CD8-positive, alpha-beta memory T cell (primary cell): ENCODE data around the gene AKR7A2. TPM values are rescaled to one million over a fixed set of nuclear protein-coding genes. Genes with fewer than 3 reads are reported as not detected.

ENCODE experiments used
- CTCF ChIA-PET: fragments of 350-600 bp; sonication (Branson Sonifier 250); formaldehyde crosslinking; loops from one replicate; lab custom pipeline; 2021; ENCODE audit warnings: antibody characterized with exemption; lab: Charles Lee
- POLR2A ChIA-PET: fragments of 350-600 bp; sonication (Branson Sonifier 250); formaldehyde crosslinking; loops from one replicate; lab custom pipeline; 2021; ENCODE audit warnings: antibody characterized with exemption; lab: Charles Lee
- DNase-seq, 5 donors: peaks; one replicate each; pipeline versions ENCODE4 v3.0.0 to v3.0.0-alpha.2; 2020 to 2022; ENCODE audit warnings: mixed read lengths in 1 of 5
- H3K27ac ChIP-seq: one replicate; pipeline ENCODE4 v1.7.0; 2013; ENCODE audit warnings: low read depth, mild to moderate bottlenecking, low read length, moderate library complexity
- H3K27me3 ChIP-seq: 2 replicates; pipeline ENCODE4 v1.7.0; 2013; ENCODE audit warnings: low read length, mild to moderate bottlenecking; ENCODE audit not compliant: insufficient read depth, poor library complexity, severe bottlenecking
- H3K36me3 ChIP-seq: 2 replicates; pipeline ENCODE4 v1.7.0; 2013; ENCODE audit warnings: mild to moderate bottlenecking, low read length, moderate library complexity; ENCODE audit not compliant: insufficient read depth
- H3K4me1 ChIP-seq: 2 replicates; pipeline ENCODE4 v1.7.0; 2013; ENCODE audit warnings: mild to moderate bottlenecking, low read length, moderate library complexity; ENCODE audit not compliant: insufficient read depth
- H3K4me3 ChIP-seq: 2 replicates; pipeline ENCODE4 v1.7.0; 2013; ENCODE audit warnings: mild to moderate bottlenecking, low read length
- H3K9me3 ChIP-seq: 2 replicates; pipeline ENCODE4 v1.7.0; 2013; ENCODE audit warnings: mild to moderate bottlenecking, low read length
- H3K27ac Mint-ChIP-seq, 8 donors: one replicate each; pipeline ENCODE4 v1.8.0; 2020 to 2021; ENCODE audit warnings: mixed read lengths in 8 of 8, mild to moderate bottlenecking in 6 of 8, inconsistent platforms in 3 of 8, moderate library complexity in 3 of 8
- H3K27me3 Mint-ChIP-seq, 2 donors: one replicate each; pipeline ENCODE4 v1.8.0; 2020 to 2021; ENCODE audit warnings: mixed read lengths in 2 of 2, mild to moderate bottlenecking in 1 of 2, moderate library complexity in 1 of 2
- H3K36me3 Mint-ChIP-seq, 3 donors: one replicate each; pipeline ENCODE4 v1.8.0; 2020 to 2021; ENCODE audit warnings: mixed read lengths in 3 of 3, inconsistent platforms in 1 of 3, mild to moderate bottlenecking in 1 of 3
- H3K4me1 Mint-ChIP-seq, 3 donors: one replicate each; pipeline ENCODE4 v1.8.0; 2020 to 2021; ENCODE audit warnings: mixed read lengths in 3 of 3, inconsistent platforms in 1 of 3, mild to moderate bottlenecking in 1 of 3
- H3K4me3 Mint-ChIP-seq, 7 donors: one replicate each; pipeline ENCODE4 v1.8.0; 2020 to 2021; ENCODE audit warnings: mixed read lengths in 7 of 7, mild to moderate bottlenecking in 6 of 7, moderate library complexity in 4 of 7, inconsistent platforms in 2 of 7
- H3K9me3 Mint-ChIP-seq, 5 donors: one replicate each; pipeline ENCODE4 v1.8.0; 2020 to 2022; ENCODE audit warnings: mixed read lengths in 5 of 5, mild to moderate bottlenecking in 3 of 5, moderate library complexity in 2 of 5, inconsistent platforms in 1 of 5
- polyA plus RNA-seq: library from polyadenylated mRNA; unstranded; fragments of 300-500 nt; fragmentation: Illumina TruSeq; gene quantifications from one replicate; pipeline ENCODE4 v1.2.3, GENCODE V29; 2021
- total RNA-seq, 2 experiments: library from RNA; stranded (reverse); gene quantifications; one replicate each; pipeline ENCODE4 v1.2.3, GENCODE V29; 2021

The AKR7A2 gene
- total and polyA plus RNA-seq, 3 experiments from 2014 or later, result 36.4 to 102 (median 38.3) TPM

DNA sequence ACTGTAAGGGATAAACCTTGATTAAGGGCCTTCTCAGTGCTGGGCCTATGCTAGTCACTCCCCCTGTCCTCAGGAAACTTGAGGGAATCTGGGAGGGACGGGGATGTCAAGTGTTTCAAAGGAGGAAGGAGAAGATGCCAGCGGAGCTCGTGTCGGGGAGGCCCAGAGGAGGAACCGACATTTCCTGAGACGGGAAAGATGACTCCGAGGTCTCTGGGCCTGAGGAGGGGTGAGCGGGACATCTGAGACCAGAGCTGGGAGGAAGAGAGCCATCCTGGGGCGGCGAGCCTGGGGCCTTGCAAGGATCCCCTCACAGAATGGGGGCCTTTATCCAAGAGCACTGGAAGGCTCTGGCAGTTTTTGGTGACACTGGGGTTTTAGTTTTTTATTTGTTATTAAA is 10.5 kb upstream of the AKR7A2 start:
- H3K27ac Mint-ChIP-seq, result peak overlapping the region in 2 of 8 donors; percentile 35 to 64
- H3K36me3 Mint-ChIP-seq, result peaks cover 3 to 39% (median 6%) of the 10 kb centered on the region in 3 donors
- POLR2A ChIA-PET, result no interaction called here
- no peaks in the 10 kb centered on the region for H3K9me3 ChIP-seq
- no peaks in the 10 kb centered on the region for H3K4me1 ChIP-seq
- peaks cover 0 to under 1% of the 10 kb centered on the region in 2 donors for H3K27me3 Mint-ChIP-seq
- DNase-seq, result peak in 1 of 5 donors; percentile 32
- no peak overlapping the region for H3K4me3 Mint-ChIP-seq
- CTCF ChIA-PET, result interaction anchor here (1.1 to 1.9 kb wide), 2 partner anchors 19 to 331 kb away, joined by 3 to 6 read pairs; no protein-coding TSS in a partner anchor
- H3K4me1 Mint-ChIP-seq, result no peaks in the 10 kb centered on the region
- H3K27me3 ChIP-seq, result no peaks in the 10 kb centered on the region
- no peaks in the 10 kb centered on the region for H3K9me3 Mint-ChIP-seq
- H3K36me3 ChIP-seq, result no peaks in the 10 kb centered on the region
- no peak overlapping the region for H3K27ac ChIP-seq
- no peak overlapping the region for H3K4me3 ChIP-seq

DNA sequence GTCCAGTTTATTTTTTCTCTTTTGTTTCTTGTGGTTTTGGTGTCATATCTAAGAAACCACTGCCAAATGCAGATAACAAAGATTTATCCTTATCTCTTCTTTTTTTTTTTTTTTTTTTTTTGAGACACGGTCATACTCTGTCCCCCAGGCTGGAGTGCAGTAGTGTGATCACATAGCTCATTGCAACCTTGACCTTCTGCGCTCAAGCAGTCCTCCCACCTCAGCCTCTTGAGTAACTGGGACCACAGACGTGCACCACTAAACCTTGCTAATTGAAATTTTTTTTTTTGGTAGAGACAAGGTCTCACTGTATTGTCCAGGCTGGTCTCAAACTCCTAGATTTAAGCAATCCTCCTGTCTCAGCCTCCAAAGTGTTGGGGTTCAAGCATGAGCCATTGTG is 9.1 kb upstream of the AKR7A2 start:
- ChIA-PET CTCF (interaction anchor here (1.9 kb wide), 1 partner anchor 21 kb away, joined by 6 read pairs; no protein-coding TSS in a partner anchor), POLR2A (no interaction called here)
- no peaks in the 10 kb centered on the region for H3K36me3 ChIP-seq
- no peak for DNase-seq
- Mint-ChIP-seq H3K36me3 (peaks cover 3 to 35% (median 6%) of the 10 kb centered on the region in 3 donors), H3K27me3 (no peaks in the 10 kb centered on the region), H3K27ac (peak overlapping the region in 1 of 8 donors; percentile 64), H3K4me3 (no peak overlapping the region), H3K4me1 (peaks cover 0 to 1% (median 0%) of the 10 kb centered on the region in 3 donors), H3K9me3 (no peaks in the 10 kb centered on the region)
- H3K27me3 ChIP-seq, result no peaks in the 10 kb centered on the region
- H3K9me3 ChIP-seq, result no peaks in the 10 kb centered on the region
- no peak overlapping the region for H3K4me3 ChIP-seq
- H3K27ac ChIP-seq, result no peak overlapping the region
- H3K4me1 ChIP-seq, result no peaks in the 10 kb centered on the region

DNA sequence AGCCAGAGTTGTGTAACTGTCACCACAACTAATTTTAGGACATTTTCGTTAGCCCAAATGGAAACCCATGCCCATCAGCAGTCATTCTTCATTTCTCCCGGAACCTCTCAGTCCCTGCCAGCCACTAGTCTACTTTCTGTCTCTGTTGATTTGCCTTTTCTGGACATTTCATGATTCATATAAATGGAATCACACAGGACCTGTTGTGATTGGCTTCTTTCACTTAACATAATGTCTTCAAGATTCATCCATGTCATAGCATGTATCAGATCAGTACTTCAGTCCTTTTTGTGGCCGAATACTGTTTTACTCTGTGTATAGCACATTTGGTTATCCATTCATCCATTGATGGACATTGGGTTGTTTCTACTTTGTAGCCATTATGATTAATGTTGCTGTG is 7.3 kb upstream of the AKR7A2 start:
- H3K4me1 ChIP-seq, result no peaks in the 10 kb centered on the region
- CTCF ChIA-PET, result no interaction called here
- no peaks in the 10 kb centered on the region for H3K9me3 ChIP-seq
- no peaks in the 10 kb centered on the region for H3K27me3 ChIP-seq
- no peaks in the 10 kb centered on the region for H3K36me3 ChIP-seq
- POLR2A ChIA-PET, result no interaction called here
- Mint-ChIP-seq H3K4me1 (peaks cover 0 to 8% (median 3%) of the 10 kb centered on the region in 3 donors), H3K27ac (peak overlapping the region in 1 of 8 donors; percentile 18), H3K4me3 (no peak overlapping the region), H3K27me3 (no peaks in the 10 kb centered on the region), H3K9me3 (no peaks in the 10 kb centered on the region), H3K36me3 (peaks cover 3 to 29% (median 6%) of the 10 kb centered on the region in 3 donors)
- no peak for DNase-seq
- H3K4me3 ChIP-seq, result no peak overlapping the region
- no peak overlapping the region for H3K27ac ChIP-seq

DNA sequence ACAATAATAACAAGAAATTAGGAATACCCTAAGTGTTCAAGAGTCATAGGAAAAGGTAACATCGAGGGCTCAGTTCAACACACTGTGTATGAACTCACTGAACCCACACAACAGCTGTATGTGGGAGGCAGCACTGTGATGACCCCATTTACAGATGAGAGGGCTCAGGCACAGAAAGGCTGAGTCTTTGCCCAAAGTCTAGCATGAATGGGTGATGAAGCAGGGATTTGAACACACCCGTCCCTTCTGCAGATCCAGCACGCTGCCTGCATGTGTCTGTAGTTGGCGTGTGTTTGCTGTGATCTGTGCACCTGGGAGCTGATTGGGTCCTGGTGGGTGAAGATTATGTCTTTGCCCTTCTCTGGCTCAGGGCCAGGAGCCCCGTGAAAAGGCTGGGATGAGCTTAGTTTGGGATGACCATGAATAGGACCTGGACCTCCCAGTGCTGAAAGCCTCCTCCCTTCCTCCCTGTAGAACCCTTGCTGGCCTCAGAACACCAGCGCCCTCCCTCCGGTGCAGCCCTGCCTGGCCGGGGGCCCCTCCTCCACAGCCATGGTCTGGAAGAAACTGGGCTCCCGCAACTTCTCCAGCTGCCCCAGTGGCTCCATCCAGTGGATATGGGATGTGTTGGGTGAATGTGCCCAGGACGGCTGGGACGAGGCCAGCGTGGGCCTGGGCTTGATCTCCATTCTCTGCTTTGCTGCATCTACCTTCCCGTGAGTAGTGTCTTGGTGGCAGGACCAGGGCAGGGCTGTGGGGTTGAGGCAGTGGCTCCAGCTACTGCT is 5.4 kb upstream of the AKR7A2 start:
- H3K4me1 ChIP-seq, result peaks cover 4% of the 10 kb centered on the region
- H3K27ac ChIP-seq, result no peak overlapping the region

DNA sequence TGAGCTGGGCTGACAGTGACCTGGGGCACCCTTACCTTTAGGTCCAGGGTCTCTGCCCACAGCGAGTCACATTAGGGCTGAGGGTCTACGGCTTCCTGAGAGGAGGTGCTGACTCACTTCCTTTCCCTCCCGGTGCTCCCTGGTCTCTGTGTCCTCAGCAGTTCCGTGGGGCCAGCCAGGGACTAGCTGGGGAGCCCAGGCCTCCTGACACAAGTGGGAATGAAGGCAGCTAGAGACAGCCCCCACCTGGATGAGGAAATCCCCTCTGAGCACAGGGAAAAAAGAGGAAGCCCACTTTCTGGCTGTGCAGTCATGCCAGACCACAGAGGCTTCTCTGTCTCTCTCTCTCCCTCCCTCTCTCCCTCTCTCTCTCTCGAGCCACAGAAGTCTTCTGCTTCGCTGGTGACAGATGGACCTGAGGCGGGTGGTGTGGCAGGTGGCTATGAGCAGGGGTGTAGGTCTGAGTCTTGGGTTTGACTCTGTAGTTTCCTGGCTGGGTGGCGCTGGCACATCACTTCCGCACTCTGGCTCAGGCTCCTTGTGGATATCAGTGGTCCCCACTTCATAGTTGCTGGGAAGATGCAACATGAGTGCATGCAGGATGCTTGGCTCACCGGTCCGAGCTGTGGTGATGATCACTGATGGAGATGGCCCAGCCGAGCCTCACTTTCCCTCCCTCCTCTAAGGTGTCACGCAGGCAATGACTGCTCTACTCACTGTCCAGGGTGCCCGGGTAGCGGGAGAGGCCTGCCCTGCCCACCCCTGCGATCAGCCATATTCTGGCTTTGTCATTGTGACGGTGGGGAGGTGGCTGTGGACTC is 3.6 kb upstream of the AKR7A2 start:
- Mint-ChIP-seq H3K36me3 (peaks cover 0 to 19% (median 5%) of the 10 kb centered on the region in 3 donors), H3K4me3 (peak overlapping the region in 1 of 7 donors; percentile 22), H3K27me3 (no peaks in the 10 kb centered on the region), H3K27ac (peak overlapping the region in 5 of 8 donors; percentile 7 to 60 (median 37)), H3K9me3 (no peaks in the 10 kb centered on the region), H3K4me1 (peaks cover 19 to 34% (median 21%) of the 10 kb centered on the region in 3 donors)
- ChIA-PET CTCF (no interaction called here), POLR2A (no interaction called here)
- H3K36me3 ChIP-seq, result no peaks in the 10 kb centered on the region
- DNase-seq, result peak in 1 of 5 donors; percentile 8
- no peak overlapping the region for H3K4me3 ChIP-seq
- no peaks in the 10 kb centered on the region for H3K27me3 ChIP-seq
- H3K4me1 ChIP-seq, result peaks cover 11% of the 10 kb centered on the region
- H3K9me3 ChIP-seq, result no peaks in the 10 kb centered on the region
- peak overlapping the region; percentile 38 for H3K27ac ChIP-seq

More for the DNA sequence above, 5.4 kb upstream of the AKR7A2 start:
- CTCF ChIA-PET, result no interaction called here
- POLR2A ChIA-PET, result no interaction called here
- Histone ChIP-seq H3K27me3 (no peaks in the 10 kb centered on the region), H3K36me3 (no peaks in the 10 kb centered on the region), H3K9me3 (no peaks in the 10 kb centered on the region), H3K4me3 (no peak overlapping the region)
- Mint-ChIP-seq H3K4me3 (peak overlapping the region in 1 of 7 donors; percentile 65), H3K36me3 (peaks cover under 1 to 24% (median 6%) of the 10 kb centered on the region in 3 donors), H3K9me3 (no peaks in the 10 kb centered on the region), H3K27ac (peak overlapping the region in 1 of 8 donors; percentile 68), H3K4me1 (peaks cover 11 to 24% (median 13%) of the 10 kb centered on the region in 3 donors), H3K27me3 (no peaks in the 10 kb centered on the region)
- DNase-seq, result peak in 1 of 5 donors; percentile 36

DNA sequence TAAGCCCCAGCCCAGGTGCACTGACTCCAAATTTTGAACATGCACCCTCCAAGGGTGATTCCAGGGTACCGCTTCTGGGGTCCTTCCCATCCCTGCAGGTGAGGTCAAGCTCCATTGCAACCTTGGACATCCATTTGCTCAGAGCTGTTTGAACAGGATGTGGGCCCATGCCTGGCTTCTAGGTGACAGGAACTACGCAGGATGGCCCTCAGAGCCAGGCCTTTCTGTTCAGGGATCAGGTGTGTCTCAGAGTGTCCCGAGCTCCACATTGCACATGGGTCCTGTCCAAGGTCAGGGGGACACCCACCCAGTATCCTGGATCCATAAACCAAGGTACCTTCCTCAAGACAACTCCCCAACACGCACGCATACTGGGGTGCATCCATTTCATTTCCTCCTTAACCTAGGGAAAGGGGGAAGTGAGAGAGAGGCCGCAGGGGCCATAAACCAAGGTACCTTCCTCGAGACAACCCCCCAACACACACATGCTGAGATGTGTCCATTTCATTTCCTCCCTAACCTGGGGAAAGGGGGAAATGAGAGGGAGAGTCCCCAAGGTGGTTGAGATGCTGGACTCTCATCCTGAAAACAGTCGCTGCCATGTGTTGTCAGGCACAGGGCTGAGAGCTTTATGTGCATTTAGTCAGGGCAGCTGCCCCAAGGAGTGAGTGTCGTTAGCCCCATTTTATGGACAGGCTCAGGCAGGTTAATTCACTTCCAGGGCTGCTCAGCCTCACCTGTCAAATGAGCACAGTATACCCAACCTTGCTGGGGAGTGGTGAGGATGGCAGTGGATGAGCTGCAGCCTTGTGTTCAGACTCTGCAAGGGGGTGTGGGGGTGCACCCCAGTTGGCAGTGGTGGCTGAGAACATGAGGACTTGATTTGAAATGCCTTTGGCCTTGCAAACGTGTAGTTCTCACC is 2.3 kb upstream of the AKR7A2 start:
- H3K9me3 Mint-ChIP-seq, result no peaks in the 10 kb centered on the region
- no peaks in the 10 kb centered on the region for H3K27me3 ChIP-seq
- H3K27me3 Mint-ChIP-seq, result no peaks in the 10 kb centered on the region
- H3K4me3 ChIP-seq, result no peak overlapping the region
- peak overlapping the region in 2 of 8 donors; percentile 5 to 89 for H3K27ac Mint-ChIP-seq
- ChIA-PET CTCF (no interaction called here), POLR2A (no interaction called here)
- H3K4me3 Mint-ChIP-seq, result peak overlapping the region in 3 of 7 donors; percentile 19 to 95 (median 94)
- no peak overlapping the region for H3K27ac ChIP-seq
- peak in 1 of 5 donors; percentile 39 for DNase-seq
- peaks cover 22 to 43% (median 30%) of the 10 kb centered on the region in 3 donors for H3K4me1 Mint-ChIP-seq
- no peaks in the 10 kb centered on the region for H3K9me3 ChIP-seq
- H3K36me3 ChIP-seq, result no peaks in the 10 kb centered on the region
- H3K4me1 ChIP-seq, result peaks cover 13% of the 10 kb centered on the region
- H3K36me3 Mint-ChIP-seq, result peaks cover 0 to 16% (median 5%) of the 10 kb centered on the region in 3 donors

DNA sequence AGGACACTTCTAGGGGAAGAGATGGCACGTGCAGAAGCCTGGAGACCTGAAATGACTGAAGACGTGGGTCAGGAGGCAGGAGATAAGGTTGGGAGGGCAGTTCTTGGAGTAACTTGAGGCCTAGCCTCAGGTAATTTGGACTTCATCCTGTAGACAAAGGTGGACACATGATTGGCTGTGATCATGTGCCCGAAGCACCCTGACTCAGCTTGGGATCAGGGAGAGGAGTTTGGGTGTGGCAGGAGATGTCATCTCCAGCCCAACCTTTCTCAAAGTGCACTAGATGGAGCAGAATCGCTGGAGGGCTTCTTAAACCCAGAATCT is 1.7 kb upstream of the AKR7A2 start:
- ChIA-PET CTCF (interaction anchor here (1.7 kb wide), 1 partner anchor 30 kb away, joined by 4 read pairs; no protein-coding TSS in a partner anchor), POLR2A (interaction anchor here (0.6 kb wide), 1 partner anchor 21 kb away, joined by 3 read pairs; no protein-coding TSS in a partner anchor)
- no peaks in the 10 kb centered on the region for H3K36me3 ChIP-seq
- peaks cover 13% of the 10 kb centered on the region for H3K4me1 ChIP-seq
- Mint-ChIP-seq H3K27me3 (no peaks in the 10 kb centered on the region), H3K4me1 (peaks cover 28 to 50% (median 36%) of the 10 kb centered on the region in 3 donors), H3K27ac (peak overlapping the region in 4 of 8 donors; percentile 76 to 94 (median 88)), H3K36me3 (peaks cover 0 to 15% (median 5%) of the 10 kb centered on the region in 3 donors), H3K9me3 (no peaks in the 10 kb centered on the region), H3K4me3 (peak overlapping the region; percentile 75 to 95 (median 87))
- no peak overlapping the region for H3K4me3 ChIP-seq
- DNase-seq, result peak in 1 of 5 donors; percentile 36
- H3K27me3 ChIP-seq, result no peaks in the 10 kb centered on the region
- H3K9me3 ChIP-seq, result no peaks in the 10 kb centered on the region
- no peak overlapping the region for H3K27ac ChIP-seq
